Activated CD4-positive, alpha-beta T cell treated with anti-CD3 and anti-CD28 coated beads for 24 hours (primary cell): ENCODE data around the gene NCBP3.

ENCODE experiments used
- DNase-seq, 2 donors: peaks; one replicate each; pipeline ENCODE4 v3.0.0-alpha.2; 2020; ENCODE audit warnings: low read depth in 2 of 2

NCBP3 gene, protein sequence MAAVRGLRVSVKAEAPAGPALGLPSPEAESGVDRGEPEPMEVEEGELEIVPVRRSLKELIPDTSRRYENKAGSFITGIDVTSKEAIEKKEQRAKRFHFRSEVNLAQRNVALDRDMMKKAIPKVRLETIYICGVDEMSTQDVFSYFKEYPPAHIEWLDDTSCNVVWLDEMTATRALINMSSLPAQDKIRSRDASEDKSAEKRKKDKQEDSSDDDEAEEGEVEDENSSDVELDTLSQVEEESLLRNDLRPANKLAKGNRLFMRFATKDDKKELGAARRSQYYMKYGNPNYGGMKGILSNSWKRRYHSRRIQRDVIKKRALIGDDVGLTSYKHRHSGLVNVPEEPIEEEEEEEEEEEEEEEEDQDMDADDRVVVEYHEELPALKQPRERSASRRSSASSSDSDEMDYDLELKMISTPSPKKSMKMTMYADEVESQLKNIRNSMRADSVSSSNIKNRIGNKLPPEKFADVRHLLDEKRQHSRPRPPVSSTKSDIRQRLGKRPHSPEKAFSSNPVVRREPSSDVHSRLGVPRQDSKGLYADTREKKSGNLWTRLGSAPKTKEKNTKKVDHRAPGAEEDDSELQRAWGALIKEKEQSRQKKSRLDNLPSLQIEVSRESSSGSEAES

DNA sequence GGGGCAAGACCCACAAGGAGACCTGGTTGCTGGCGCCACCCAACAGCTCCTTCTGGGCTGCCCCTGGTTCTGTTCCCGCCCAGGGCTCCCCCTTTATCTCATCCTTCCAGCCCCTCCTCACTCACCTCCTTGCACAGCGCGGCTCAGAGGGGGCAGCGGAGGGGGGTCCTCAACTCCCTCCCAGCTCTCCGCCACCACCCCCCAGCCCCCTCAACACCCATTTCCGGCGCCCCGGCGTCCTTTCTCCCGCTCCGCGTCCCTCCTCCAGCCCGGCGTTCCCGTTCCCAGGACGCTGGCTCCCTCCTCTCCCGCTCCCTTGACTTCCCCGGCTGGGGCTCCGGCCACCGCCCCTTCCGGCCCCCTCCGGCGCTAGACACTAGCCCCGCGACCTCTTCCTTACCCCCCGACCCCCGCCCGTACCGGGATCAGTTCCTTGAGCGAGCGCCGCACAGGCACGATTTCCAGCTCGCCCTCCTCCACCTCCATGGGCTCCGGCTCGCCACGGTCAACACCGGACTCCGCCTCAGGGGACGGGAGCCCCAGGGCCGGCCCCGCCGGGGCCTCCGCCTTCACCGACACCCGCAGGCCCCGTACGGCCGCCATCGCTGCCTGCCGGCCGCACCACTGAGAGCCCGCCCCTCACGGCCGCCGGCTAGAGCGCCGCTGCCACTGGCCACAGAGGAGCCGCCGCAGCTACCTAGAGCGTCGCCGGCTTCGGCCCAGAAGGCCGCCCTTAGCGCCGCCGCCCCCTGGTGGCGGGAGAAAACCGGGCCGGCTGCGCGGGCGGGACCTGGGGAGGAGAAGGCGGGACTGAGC is at the start of gene NCBP3:
TSS of gene NCBP3 (minus strand) at position 626 of the 816 bp plus-strand sequence. CDS start at position 603, 23 bp downstream.
- DNase-seq, result peak; percentile 82 to 90

DNA sequence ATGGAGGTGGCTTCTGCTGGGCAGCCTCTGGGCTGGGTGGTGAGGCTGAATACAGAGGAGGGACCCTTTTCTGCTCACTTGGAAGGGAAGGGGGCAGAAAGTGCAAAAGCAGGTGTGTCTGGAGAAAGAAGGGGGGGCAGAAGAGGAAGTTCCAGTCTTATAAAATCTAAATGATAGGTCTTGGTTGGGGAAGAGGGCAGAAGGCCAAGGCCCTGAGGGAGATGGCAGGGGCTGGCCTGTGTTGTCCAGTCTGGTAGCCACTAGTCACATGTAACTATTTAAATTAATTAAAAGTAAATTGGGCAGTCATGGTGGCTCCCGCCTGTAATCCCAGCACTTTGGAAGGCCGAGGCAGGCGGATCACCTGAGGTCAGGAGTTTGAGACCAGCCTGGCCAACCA is 49.3 kb upstream of the NCBP3 start:
- no peak for DNase-seq

DNA sequence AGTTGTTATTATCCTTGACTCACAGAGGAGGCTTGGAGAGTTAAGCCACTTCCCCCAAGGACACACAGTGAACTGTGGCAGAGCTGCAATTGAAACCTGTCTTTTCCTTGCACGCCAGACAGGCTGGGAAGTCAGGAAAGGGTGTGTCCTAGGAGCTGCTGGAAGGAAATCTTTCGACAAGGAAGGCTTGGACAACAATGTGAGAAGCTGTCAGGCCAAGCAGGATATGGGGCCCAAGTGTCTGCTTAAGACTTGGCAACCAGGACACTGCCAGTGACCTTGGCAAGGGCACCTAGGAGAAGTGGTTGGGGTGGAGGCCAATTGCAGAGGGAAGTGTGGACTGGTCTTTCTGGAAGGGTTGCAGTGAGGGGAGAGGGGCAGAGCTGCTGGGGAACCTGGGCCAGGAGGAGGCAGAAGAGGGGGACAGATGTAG is 48.9 kb upstream of the NCBP3 start:
- DNase-seq, result no peak

DNA sequence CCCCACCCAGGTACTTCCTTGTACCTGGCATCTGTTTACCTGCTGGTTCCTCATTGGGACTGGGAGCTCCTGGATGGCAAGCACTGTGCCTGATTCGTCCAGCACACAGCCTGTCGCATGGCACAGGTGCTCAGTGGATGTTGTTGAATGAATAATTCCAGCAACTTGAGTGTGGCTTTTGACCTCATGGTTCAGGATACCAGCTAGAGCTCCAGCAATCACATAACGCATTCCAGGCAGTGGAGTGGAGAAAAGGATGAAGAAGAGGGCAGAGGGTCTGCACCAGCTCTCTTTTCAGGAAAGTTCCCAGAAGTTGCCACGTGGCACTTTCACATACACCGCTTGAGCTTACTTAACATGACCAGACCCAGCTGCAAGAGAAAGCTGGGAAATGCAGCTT is 48.1 kb upstream of the NCBP3 start:
- DNase-seq, result no peak

DNA sequence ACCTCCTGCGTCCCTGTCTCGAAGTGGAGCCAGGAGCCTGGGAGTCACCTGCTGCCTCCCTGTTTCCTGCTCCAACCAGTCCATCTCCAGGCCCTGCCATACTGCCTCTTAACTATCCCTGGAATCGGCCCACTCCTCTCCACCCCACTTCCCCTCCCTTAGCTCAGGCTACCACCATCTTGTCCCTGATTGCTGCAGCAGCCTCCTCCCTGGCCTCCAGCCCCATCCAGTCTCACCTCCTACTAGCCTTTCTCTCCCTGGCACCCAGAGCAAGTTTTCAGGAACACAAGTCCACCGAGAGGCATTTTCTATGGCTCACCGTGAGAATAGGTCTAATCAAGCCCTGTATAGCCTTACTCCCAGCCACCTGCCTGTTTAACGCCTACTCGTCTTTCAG is 47.7 kb upstream of the NCBP3 start:
- DNase-seq, result no peak

DNA sequence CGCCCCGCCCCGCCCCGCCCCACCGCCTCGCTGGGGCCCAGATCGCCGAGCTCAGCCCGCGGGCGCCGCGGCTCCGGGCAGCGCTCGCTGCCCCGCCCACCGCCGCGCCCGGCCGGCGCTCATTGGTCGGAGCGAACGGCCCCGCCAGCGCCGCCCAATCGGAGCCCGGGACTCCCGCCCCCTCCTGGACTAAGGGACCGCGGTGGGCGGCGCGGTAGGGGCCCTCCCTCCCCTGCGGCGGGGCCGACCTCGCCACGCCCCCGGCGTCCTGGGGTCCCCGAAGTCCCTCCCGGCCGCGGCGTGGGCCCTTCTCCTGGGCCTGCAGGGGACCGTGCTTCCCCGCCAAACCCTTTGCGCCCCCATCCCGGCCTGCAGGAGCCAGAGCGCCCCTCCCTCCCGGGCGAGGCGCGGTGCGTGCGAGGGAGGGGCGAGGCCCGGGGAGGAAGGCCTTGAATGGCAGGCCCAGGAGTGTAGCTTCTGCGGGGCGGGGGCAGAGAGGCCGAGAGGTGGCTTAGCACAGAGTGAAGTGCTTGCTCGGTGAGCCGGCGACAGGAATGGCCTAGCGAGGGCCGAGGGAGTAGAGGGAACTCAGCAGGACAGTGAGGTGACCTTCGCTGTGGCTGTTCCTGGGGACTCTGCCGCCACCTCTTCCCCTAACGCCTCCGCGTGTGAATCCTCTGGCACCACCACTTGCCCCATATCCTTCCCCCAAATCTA is 47.1 kb upstream of the NCBP3 start, which contains the start of gene CAMKK1:
TSS of gene CAMKK1 (minus strand) at position 51 of the 717 bp plus-strand sequence. CDS start 7,366 bp downstream, outside the sequence.
- DNase-seq, result peak; percentile 81 to 84

DNA sequence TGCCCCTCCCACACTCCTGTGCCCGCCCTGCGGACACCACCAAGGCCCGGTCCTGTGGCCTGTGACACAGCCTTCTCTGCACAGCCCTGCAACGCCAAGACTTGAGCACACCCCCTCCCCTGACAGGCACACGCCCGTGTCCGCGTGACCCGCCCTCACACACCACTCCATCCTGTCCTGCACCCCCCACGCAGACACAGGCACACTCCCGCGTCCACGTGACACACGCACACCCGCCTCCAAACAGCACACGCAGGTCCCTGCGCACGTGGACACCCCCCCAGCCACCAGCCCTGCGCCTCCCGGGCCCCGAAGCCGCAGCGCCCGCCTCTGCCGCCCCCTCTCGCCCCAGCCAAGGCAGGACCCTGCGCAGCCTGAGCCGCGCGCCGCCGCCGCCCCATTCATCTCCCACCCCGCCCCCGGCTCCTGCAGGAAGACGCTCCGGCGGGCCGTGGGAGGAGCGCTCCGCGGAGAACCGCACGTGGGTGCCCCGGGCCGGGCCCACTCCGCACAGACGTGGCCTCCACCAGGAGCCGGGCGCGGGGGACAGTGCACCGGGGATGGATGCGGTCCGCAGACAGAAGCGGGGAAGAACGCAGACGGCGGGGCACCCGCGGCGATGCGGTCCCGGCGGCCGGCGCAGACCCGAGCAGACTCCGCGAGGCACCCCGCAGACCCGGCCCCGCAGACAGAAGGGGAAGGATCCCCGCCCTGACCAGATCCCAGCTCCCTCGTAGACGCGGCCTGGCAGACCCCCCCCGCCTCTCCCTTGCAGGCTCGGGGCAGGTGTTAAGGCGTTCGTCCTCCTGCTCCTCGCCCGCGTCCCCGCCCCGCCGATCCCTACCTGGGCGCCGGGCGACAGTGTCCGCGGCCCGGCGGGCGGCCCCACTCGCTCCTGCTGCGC is 46.3 kb upstream of the NCBP3 start:
- peak; percentile 37 to 49 for DNase-seq

DNA sequence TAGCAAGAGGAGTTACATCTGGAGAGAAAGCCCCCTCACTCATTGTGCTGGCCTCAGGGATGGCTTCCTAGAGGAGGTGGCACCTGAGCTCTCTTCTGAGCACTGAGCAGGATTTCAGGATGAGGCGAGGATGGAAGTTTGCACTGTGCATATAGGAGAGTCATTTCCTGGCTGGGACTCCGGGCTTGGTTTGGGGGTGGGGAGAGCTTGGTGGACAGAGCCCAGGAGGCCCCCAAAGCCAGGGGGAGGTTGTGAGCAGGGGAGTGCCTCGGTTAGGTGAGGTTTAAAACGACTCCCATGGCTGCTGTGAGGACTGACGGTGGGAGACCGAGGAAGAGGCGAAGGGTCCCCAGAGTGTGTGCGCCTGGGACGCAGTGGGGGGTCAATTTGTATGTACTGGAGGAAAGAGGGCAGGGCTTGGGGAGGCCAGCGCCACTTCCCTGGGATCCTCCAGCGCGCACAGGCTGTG is 45.6 kb upstream of the NCBP3 start:
- DNase-seq, result no peak

DNA sequence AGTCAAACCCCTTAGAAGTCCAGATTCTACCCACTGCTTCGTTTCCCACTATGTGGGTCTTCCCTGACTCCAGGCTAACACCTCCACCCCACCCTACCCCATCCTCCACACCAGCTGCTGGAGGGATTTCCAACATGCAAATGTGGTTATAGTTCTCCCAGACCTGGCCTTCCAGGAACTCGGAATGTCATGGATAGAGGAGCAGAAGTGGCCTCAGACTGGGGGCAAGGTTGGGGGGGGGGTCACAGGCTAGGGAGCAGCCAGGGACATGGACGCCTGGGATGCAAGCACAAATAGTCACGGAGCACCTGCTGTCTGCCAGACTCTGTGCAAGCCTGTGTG is 44.8 kb upstream of the NCBP3 start:
- DNase-seq, result no peak

DNA sequence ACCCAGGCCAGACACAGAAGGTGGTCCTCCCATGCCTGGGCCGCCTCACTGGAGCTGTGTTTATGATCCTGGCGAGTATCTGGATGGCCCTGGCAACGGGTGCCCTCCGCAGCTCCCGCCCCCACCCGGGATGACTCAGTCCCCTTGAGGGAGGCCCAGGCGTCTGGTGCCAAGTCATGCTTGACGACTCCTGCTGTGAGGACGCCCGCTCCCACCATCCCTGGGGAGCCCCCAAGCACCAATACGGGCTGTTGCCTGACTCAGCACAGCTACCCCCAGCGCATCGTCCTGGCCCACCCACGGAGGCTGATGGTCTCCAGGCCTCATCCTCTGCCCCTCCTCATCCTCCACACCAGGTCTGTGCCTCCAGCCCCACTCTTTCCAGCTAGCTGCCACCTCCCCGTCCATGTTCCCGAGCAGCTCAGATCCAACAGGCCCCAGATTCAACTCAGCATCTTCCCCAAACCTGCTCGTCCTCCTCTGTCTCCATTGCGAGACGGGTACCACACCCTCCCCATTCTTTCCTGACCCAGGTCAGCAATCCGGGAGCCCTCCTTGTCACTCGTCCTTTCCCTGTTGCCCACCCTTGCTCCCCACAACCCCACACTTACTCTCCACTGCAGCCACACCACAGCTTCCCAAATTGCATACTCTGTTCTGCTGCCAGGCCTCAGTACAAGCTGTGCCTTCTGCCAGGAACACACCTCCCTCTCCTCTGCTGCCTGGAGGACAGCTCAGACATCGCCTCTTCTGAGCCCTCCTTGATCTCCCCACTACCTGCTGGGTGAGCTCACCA is 44.2 kb upstream of the NCBP3 start:
- no peak for DNase-seq

DNA sequence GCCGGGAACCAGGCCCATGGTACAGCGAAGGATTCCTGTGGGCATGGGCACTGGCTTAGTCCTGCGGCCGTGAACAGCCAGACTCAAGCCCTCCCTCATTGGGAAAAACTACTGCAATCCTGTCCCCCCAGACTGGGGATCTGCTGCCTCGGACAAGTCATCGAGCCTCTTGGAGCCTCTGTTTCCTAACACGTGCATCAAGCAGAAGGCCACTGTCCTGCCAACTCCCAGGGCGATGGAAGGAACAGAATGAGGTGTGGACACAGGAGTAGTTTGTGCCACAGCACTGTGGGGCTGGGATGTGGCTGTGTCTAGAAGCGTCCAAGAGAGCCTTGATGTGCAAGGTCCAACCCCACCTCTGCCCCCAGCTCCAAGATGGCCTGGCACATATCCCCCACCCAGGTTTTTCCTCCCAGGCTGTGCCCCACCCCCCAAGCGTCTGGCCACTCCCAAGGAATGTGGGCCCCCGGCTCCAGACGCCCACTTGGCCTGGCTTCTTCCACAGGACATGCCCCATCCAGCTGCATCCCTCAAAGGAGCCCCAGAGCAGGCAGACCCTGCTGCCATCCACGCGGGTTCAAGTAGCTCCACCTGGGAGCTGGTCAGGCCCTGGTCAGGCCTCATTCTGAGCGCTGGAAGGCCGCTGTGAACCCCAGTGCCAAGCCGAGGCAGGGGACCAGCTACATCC is 43.4 kb upstream of the NCBP3 start:
- no peak for DNase-seq

DNA sequence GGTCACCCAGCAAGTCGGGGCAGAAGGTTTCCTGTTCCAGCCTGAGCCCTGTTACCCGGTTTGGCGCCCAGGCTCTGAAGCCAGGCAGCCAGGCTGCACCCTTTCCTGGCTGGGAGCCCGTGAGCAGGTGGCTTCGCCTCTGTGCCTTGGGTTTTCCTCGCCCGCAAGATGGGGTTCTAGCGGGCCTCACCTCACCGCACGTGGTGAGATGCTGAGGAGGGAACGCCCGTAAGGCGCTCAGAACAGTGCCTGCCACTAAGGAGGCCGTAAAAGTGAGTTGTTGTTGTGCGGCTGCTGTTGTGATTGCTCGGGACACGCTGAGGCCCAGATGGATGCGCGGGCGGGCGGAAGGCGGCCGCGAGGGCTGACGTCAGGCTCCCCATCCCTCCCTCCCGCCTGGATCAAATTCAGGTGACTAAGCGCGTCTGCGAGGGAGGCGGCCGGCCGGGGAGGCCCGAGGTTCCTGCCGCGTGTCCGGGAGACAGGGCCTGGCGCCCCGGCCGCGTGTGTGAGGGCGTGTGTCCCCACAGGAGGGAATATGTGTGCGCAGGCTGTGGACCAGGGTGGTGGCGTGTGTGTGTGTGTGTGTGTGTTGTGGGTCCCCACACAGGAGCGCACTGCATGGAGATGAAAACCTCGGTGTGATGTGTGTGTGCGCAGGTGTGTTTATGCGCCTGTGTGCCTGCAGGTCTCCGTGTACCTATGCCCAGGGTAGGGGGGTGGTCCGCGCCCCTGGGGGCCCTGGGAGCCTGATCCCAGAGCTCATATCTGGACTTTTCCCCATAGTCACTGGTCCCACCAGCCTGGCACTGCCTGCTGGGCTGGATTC is 42.5 kb upstream of the NCBP3 start:
- no peak for DNase-seq

DNA sequence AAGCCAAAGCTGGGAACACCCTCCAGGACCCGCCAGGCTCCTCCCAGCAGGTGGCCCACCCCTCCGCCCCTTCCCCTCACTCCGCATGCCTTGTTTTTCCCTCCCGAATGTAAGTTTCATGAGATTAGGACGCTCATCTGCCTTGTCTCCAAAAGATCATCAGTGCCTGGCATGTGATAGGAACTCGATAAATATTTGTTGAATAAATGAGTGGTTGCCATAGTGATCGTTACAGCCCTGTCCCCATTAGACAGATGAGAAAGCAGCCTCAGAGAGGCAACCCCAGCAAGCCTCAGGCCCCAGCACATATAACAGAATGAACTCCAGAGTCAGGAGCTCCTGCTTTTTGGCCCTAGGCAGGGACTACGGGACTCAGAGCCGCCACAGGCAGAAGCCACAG is 41.8 kb upstream of the NCBP3 start:
- DNase-seq, result no peak

DNA sequence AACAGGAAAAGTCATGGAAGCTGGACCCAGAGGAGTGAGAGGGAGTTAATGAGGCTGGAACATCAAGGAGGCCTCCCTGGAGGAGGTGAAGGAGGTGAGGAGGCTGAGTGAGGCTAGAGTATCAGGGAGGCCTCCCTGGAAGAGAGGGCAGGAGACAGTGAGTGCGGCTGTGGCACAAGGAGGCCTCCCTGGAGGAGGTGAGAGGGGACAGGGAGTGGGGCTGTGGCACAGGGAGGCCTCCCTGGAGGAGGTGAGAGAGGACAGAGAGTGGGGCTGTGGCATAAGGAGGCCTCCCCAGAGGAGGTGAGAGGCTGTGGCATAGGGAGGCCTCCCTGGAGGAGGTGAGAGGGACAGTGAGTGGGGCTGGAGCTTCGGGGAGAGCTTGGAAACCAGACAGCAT is 41.3 kb upstream of the NCBP3 start:
- DNase-seq, result no peak

DNA sequence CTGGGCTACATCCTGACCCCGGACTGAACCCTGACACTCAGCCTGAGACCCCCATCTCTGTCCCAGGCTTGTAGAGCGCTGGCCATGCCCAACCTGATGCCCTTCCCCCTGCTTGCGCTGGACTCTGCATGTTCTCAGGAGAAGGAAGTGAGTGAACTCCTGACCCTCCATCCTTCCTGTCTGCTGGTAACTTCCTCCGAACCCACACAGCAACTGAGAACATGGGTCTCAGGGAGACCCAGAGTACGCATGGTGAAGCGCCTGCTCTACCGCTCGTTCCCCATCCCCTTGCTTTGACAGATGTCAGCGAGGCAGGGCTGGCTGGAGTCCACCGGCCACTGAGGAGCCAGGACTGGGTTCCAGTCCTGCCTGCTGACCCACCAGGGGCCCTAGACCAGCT is 40.7 kb upstream of the NCBP3 start:
- no peak for DNase-seq

DNA sequence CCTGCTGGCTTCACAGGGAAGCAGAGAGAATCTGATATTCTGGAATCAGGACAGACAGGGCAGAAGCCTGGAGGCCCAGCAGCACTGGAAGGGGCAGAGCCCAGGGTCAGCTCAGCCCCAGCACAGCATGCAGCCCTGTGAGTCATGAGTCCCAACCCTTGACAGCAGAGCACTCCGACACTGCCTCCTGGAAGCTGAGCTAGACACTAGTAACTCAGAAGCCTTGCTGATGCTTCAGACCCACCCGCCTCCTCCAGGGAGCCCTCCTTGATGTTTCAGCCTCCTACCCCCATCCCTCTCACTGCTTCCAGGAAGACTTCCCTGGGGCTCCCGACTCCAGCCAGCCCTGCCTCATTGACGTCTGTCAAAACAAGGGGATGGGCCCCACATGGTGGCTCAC is 39.9 kb upstream of the NCBP3 start:
- no peak for DNase-seq

DNA sequence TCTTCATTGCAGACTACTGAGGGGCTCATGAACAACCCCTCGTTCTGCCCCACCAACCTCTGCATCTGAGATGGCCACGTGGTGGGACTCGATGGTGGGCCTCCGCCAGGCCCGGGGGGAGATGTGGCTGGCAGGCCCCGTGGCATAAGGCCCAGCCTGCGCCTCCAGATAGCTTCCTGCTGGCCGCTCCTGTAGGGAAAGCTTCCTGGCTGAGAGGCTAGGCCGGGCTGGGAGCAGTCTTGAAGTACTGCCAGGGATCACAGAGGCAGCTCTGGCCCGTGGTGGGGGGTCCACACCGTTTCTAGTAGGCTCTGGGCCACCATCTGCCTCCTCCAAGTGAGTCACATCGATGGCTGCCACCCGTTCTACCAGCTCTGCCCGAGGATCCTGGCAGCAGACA is 39.2 kb upstream of the NCBP3 start:
- no peak for DNase-seq

DNA sequence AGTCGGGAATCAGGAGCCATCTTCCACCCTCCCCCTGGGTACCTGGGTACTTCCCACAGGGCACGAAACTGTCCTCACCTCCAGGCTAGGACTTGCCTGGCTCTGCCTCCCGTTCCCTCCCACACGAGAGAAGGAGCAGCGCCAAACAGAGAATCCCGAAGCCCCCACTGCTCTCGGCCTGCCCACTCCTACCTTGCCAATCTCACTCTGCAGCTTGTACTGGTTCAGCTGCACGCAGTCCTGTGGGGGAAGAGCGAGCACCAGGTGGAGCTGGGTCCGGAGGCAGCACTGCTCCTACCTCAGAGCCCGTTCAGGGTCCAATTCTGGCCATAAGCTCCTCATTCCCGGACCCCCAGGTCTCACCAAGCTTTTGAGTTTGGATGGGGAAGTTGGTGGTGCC is 38.1 kb upstream of the NCBP3 start:
- no peak for DNase-seq
